H1 (cell line): ENCODE data around the gene UROS. TPM values are rescaled to one million over a fixed set of nuclear protein-coding genes. Genes with fewer than 3 reads are reported as not detected.

Experiments used
- ATF2 ChIP-seq: IDR thresholded peaks from 2 replicates; pipeline ENCODE4 v1.6.1; 2012; ENCODE audit warnings: low read length, inconsistent platforms
- BACH1 ChIP-seq: IDR thresholded peaks from 2 replicates; pipeline ENCODE4 v1.6.1; 2012; ENCODE audit warnings: low read length, improper control_type of control experiment
- BCL11A ChIP-seq, 2 experiments: IDR thresholded peaks; one replicate each; pipeline ENCODE4 v1.6.1; 2011; ENCODE audit warnings: low read depth in 2 of 2, low read length in 2 of 2, mild to moderate bottlenecking in 2 of 2
- CBX8 ChIP-seq: fragments of 300-800, 300-1000 bp; sonication (generic); IDR thresholded peaks from 2 replicates; pipeline ENCODE4 v1.7.1; 2016; ENCODE audit warnings: low read depth, low read length, borderline replicate concordance
- CTBP2 ChIP-seq: IDR thresholded peaks from 2 replicates; pipeline ENCODE4 v1.7.0; 2011; ENCODE audit warnings: borderline replicate concordance, mild to moderate bottlenecking, moderate library complexity, mixed read lengths, low read length; ENCODE audit not compliant: insufficient read depth, insufficient read length
- CTCF ChIP-seq, 3 experiments: IDR thresholded peaks; 1 replicate in 2 of 3; 2 replicates in 1 of 3; pipeline versions ENCODE4 v1.5.1 to v1.6.1; 2011; ENCODE audit warnings: low read length in 3 of 3, mild to moderate bottlenecking in 3 of 3, inconsistent platforms in 2 of 3, low read depth in 1 of 3, moderate library complexity in 1 of 3; ENCODE audit not compliant: insufficient read depth in 1 of 3; ENCODE audit errors: control extremely low read depth in 1 of 3
- EGR1 ChIP-seq: IDR thresholded peaks from 2 replicates; pipeline ENCODE4 v1.6.1; 2011; ENCODE audit warnings: low read depth, low read length, borderline replicate concordance
- FOSL1 ChIP-seq: IDR thresholded peaks from 2 replicates; pipeline ENCODE4 v1.6.1; 2011; ENCODE audit warnings: mild to moderate bottlenecking, low read depth, low read length, moderate library complexity; ENCODE audit not compliant: insufficient read depth
- HDAC2 ChIP-seq, 2 experiments: fragments of 300-600 bp in 1 of 2; sonication (generic) in 1 of 2; IDR thresholded peaks; 2 replicates each; pipeline ENCODE4 v1.6.1; 2011 to 2012; ENCODE audit warnings: low read depth in 2 of 2, low read length in 2 of 2, mild to moderate bottlenecking in 2 of 2, moderate library complexity in 2 of 2, borderline replicate concordance in 1 of 2, inconsistent platforms in 1 of 2
- HDAC6 ChIP-seq: IDR thresholded peaks from one replicate; pipeline ENCODE4 v1.7.1; 2012; ENCODE audit warnings: low read depth, mild to moderate bottlenecking, inconsistent platforms, low read length, moderate library complexity
- JUN ChIP-seq: IDR thresholded peaks from 2 replicates; pipeline ENCODE4 v1.6.1; 2011; ENCODE audit warnings: low read depth, mild to moderate bottlenecking, improper control_type of control experiment, low read length
- NRF1 ChIP-seq: IDR thresholded peaks from 2 replicates; pipeline ENCODE4 v1.6.1; 2011; ENCODE audit warnings: mild to moderate bottlenecking, low read depth, low read length, improper control_type of control experiment
- PHF8 ChIP-seq: fragments of 200-600 bp; sonication (generic); conservative IDR thresholded peaks from 2 replicates; pipeline ENCODE4 v1.7.1; 2012; ENCODE audit warnings: low read depth, mild to moderate bottlenecking, inconsistent platforms, low read length, moderate library complexity
- SIN3A ChIP-seq, 2 experiments: IDR thresholded peaks in 1 of 2; conservative IDR thresholded peaks in 1 of 2; 2 replicates each; pipeline ENCODE4 v1.6.1; 2011 to 2012; ENCODE audit warnings: low read length in 2 of 2, improper control_type of control experiment in 1 of 2, low read depth in 1 of 2, mild to moderate bottlenecking in 1 of 2
- SP1 ChIP-seq: IDR thresholded peaks from 2 replicates; pipeline ENCODE4 v1.6.1; 2011; ENCODE audit warnings: low read depth, low read length
- SRF ChIP-seq: IDR thresholded peaks from 2 replicates; pipeline ENCODE4 v1.6.1; 2011; ENCODE audit warnings: mild to moderate bottlenecking, low read depth, low read length, moderate library complexity
- TAF1 ChIP-seq: IDR thresholded peaks from 2 replicates; pipeline ENCODE4 v1.6.1; 2011; ENCODE audit warnings: mild to moderate bottlenecking, low read depth, low read length
- USF2 ChIP-seq: IDR thresholded peaks from 2 replicates; pipeline ENCODE4 v1.6.1; 2011; ENCODE audit warnings: low read length, improper control_type of control experiment
- polyA plus RNA-seq, 7 experiments: library from polyadenylated mRNA; depleted of rRNA in 3 of 7; stranded (reverse) in 5 of 7; unstranded in 2 of 7; fragments of >200 nt in 5 of 7; fragments of 200-250 nt in 2 of 7; gene quantifications; 1 replicate in 5 of 7; 2 replicates in 1 of 7; 4 replicates in 1 of 7; pipeline versions ENCODE4 v1.2.1 to v1.2.3, GENCODE V29; 2011 to 2013; ENCODE audit warnings: missing spikeins in 2 of 7, mixed read lengths in 2 of 7
- total RNA-seq: library from RNA; stranded (reverse); fragmentation: NEBNext Ultra II Directional; extraction: Animal tissue kit (Norgen Biotek cat#: 25700); gene quantifications from 2 replicates; pipeline ENCODE4 v1.2.1, GENCODE V29; 2021

Gene UROS
- total and polyA plus RNA-seq, 2 of the 8 experiments (the other 6 are each of a cell fraction or from before 2014, with no cell fraction given) = 45.6 to 58.0 TPM

- TF ChIP-seq CTBP2 = no peak
- TF ChIP-seq SRF = no peak
- no peak for TF ChIP-seq USF2
- TF ChIP-seq CTCF (IDR thresholded peaks at IDR 0.05; ENCODE audit: control extremely low read depth in 1 of 3, insufficient read depth in 1 of 3, low read depth in 1 of 3, low read length in 3 of 3) = no peak
- TF ChIP-seq FOSL1 = no peak
- peak; percentile 79 for TF ChIP-seq BACH1
- TF ChIP-seq EGR1 = peak; percentile 91
- TF ChIP-seq JUN = no peak
- peak; percentile 82 for TF ChIP-seq NRF1
- TF ChIP-seq HDAC2 (IDR thresholded peaks at IDR 0.05; ENCODE audit: borderline replicate concordance in 1 of 2, low read depth in 2 of 2, low read length in 2 of 2) = peak in 1 of 2 experiments; percentile 96; a peak in 2 of 4 replicates
- no peak for TF ChIP-seq CBX8
- no peak for TF ChIP-seq HDAC6
- TF ChIP-seq SP1 = 0 out of 2 replicates have a peak, but pooled peaks have one; percentile 50
- TF ChIP-seq BCL11A (IDR thresholded peaks at IDR 0.05; ENCODE audit: low read depth in 2 of 2, low read length in 2 of 2) = no peak
- peak; percentile 80 for TF ChIP-seq PHF8
- TF ChIP-seq SIN3A (conservative IDR thresholded peaks at IDR 0.05 in 1 of 2, IDR thresholded peaks at IDR 0.05 in 1 of 2; ENCODE audit: low read depth in 1 of 2, low read length in 2 of 2) = peak; percentile 14 to 74; a peak in 2 of 4 replicates
- TF ChIP-seq ATF2 = no peak
- peak; percentile 90 for TF ChIP-seq TAF1
These were observed at the start of gene UROS, which contains the start of gene BCCIP (continued) for GRCh38 chr10:125822878-125823662.
